PFSK-1 (cell line): ENCODE data around the gene OSBPL9.

ENCODE experiments used
- FOXP2 ChIP-seq: optimal IDR thresholded peaks from 2 replicates; pipeline ENCODE3; 2011; ENCODE audit warnings: borderline replicate concordance, control low read depth, inconsistent platforms; ENCODE audit not compliant: insufficient read depth; ENCODE audit errors: extremely low read length, extremely low read depth
- POLR2AphosphoS5 ChIP-seq: IDR thresholded peaks from 2 replicates; pipeline ENCODE4 v1.6.1; 2012; ENCODE audit warnings: low read depth, mild to moderate bottlenecking, control low read depth, low read length, moderate library complexity
- SIN3A ChIP-seq: IDR thresholded peaks from 2 replicates; pipeline ENCODE4 v1.6.1; 2012; ENCODE audit warnings: mild to moderate bottlenecking, low read length, moderate library complexity, borderline replicate concordance; ENCODE audit not compliant: insufficient read depth
- TAF1 ChIP-seq: IDR thresholded peaks from 2 replicates; pipeline ENCODE4 v1.6.1; 2012; ENCODE audit warnings: low read length, control low read depth, borderline replicate concordance; ENCODE audit not compliant: insufficient read depth
- TF ChIP-seq, protein P1 (sequence below), 2 experiments: IDR thresholded peaks; 2 replicates each; pipeline versions ENCODE4 v1.6.1 to v1.8.0; 2011 to 2012; ENCODE audit warnings: low read depth in 2 of 2, low read length in 2 of 2, control low read depth in 1 of 2, inconsistent platforms in 1 of 2, mild to moderate bottlenecking in 1 of 2, moderate library complexity in 1 of 2; ENCODE audit not compliant: insufficient read depth in 1 of 2

OSBPL9 gene

GRCh38 chr1:51760872-51761271 lies 144.0 kb downstream of the OSBPL9 start:
- TF ChIP-seq POLR2AphosphoS5 = no peak
- TF ChIP-seq, protein P1, sequence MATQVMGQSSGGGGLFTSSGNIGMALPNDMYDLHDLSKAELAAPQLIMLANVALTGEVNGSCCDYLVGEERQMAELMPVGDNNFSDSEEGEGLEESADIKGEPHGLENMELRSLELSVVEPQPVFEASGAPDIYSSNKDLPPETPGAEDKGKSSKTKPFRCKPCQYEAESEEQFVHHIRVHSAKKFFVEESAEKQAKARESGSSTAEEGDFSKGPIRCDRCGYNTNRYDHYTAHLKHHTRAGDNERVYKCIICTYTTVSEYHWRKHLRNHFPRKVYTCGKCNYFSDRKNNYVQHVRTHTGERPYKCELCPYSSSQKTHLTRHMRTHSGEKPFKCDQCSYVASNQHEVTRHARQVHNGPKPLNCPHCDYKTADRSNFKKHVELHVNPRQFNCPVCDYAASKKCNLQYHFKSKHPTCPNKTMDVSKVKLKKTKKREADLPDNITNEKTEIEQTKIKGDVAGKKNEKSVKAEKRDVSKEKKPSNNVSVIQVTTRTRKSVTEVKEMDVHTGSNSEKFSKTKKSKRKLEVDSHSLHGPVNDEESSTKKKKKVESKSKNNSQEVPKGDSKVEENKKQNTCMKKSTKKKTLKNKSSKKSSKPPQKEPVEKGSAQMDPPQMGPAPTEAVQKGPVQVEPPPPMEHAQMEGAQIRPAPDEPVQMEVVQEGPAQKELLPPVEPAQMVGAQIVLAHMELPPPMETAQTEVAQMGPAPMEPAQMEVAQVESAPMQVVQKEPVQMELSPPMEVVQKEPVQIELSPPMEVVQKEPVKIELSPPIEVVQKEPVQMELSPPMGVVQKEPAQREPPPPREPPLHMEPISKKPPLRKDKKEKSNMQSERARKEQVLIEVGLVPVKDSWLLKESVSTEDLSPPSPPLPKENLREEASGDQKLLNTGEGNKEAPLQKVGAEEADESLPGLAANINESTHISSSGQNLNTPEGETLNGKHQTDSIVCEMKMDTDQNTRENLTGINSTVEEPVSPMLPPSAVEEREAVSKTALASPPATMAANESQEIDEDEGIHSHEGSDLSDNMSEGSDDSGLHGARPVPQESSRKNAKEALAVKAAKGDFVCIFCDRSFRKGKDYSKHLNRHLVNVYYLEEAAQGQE (IDR thresholded peaks at IDR 0.05; ENCODE audit: insufficient read depth in 1 of 2, low read depth in 2 of 2, low read length in 2 of 2) = no peak
- TF ChIP-seq FOXP2 = no peak
- no peak for TF ChIP-seq SIN3A
- TF ChIP-seq TAF1 = no peak

DNA sequence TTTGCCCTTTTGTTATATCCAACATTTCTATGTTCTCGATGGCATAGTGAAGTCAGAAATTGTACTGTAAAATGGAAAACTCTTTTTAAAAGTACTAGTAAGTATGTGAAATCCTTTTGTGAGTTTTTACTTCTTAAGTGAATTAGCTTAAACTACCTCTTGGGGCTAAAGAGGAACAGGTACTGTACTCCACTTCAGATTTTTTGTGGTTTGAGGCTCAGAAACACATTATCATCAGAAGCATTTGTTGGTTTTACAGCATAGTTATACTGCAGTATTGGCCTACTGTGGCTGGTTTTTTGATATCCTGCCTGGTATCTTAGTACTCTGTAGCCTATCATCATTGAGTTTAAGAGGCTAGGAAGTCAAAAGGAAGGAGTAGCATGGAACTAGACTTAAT lies 144.5 kb downstream of the OSBPL9 start:
- TF ChIP-seq POLR2AphosphoS5 (no peak), FOXP2 (no peak), SIN3A (no peak)
- TF ChIP-seq, protein P1 (IDR thresholded peaks at IDR 0.05; ENCODE audit: insufficient read depth in 1 of 2, low read depth in 2 of 2, low read length in 2 of 2) = no peak

GRCh38 chr1:51768971-51769588 lies 152.2 kb downstream of the OSBPL9 start:
- TF ChIP-seq TAF1 = no peak
- no peak for TF ChIP-seq POLR2AphosphoS5
- TF ChIP-seq SIN3A = no peak
- TF ChIP-seq, protein P1 (IDR thresholded peaks at IDR 0.05; ENCODE audit: insufficient read depth in 1 of 2, low read depth in 2 of 2, low read length in 2 of 2) = no peak
- no peak for TF ChIP-seq FOXP2

DNA sequence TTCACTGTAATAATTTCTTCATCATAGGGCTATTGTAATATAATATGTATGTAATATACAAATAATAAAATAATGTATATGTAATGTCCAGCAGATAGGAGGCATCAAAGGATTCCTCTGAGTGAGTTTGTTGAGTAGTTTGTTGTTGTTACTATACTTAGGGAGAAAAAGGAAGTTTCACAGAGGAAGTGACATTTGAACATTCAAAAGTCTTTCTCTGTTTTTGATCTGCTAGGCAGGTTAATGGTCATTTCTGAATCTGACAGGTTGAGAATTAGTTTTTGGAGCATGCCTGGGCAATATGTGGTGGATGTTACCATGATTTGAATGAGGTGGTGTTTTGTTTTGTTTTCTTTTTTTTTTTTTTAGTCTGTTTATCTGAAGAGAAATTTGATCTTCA lies 159.5 kb downstream of the OSBPL9 start:
- no peak for TF ChIP-seq SIN3A
- no peak for TF ChIP-seq TAF1
- no peak for TF ChIP-seq POLR2AphosphoS5
- TF ChIP-seq, protein P1 (IDR thresholded peaks at IDR 0.05; ENCODE audit: insufficient read depth in 1 of 2, low read depth in 2 of 2, low read length in 2 of 2) = no peak
- no peak for TF ChIP-seq FOXP2

DNA sequence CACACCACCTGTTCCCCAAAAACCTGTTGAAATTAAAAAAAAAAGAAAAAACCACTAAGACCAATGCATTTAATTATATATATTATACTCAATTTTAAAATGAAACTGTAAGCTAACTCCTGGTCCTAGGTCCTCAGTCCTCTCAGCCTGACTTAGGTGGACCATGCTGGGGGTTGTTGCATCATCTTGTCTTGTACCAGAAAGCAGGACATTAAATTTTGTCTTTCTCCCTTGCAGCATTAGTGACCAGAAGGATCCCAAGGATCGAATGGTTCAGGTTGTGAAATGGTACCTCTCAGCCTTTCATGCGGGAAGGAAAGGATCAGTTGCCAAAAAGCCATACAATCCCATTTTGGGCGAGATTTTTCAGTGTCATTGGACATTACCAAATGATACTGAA lies 164.0 kb downstream of the OSBPL9 start:
- TF ChIP-seq POLR2AphosphoS5 (no peak), TAF1 (no peak), SIN3A (no peak), FOXP2 (no peak)
- TF ChIP-seq, protein P1 (IDR thresholded peaks at IDR 0.05; ENCODE audit: insufficient read depth in 1 of 2, low read depth in 2 of 2, low read length in 2 of 2) = no peak
